CD4-positive, alpha-beta T cell treated with Interleukin-17A for 1 hour (primary cell): ENCODE data around the gene ALG10B.
"Not testable (repeated sequence)": the region's sequence is repeated elsewhere in the genome, so short reads cannot be mapped to it uniquely, and the experiment has no call there.

Experiments
- DNase-seq: peaks from one replicate; pipeline ENCODE4 v3.0.0-alpha.2; 2020

ALG10B gene

DNA sequence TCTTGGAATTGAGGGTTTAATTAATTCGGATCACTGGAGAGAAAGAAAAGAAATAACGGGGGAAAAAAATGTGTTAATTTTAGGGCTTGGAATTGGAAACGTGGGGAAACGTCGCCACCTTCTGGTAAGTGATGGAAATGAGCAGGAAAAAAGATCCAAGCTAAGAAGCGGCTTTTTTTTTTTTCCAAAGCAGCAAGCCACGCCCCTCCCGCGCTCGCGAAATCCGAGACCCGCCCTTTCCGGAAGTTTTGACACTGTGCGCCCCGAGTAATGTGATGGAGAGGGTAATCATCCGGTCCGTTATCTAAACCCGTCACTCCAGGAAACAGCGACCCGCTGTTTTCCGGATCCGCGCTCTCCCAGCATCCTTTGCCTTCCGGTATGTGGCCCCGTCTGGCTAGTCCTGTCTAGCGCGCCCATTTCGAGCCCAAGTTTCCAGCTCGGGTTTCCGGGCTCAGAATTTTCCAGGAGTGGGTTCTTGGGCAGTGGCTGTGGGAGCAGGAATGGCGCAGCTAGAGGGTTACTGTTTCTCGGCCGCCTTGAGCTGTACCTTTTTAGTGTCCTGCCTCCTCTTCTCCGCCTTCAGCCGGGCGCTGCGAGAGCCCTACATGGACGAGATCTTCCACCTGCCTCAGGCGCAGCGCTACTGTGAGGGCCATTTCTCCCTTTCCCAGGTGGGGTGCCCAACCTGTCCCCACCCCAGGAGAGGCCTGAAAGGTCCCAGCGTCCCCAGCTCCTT is at the start of gene ALG10B:
ALG10B (plus strand) TSS at position 384 of the 739 bp plus-strand sequence; CDS start at position 504, 120 bp downstream.
- DNase-seq = peak; percentile 96

- no peak for DNase-seq
These were observed 48.0 kb upstream of the ALG10B start for GRCh38 chr12:38268612-38269011.

DNA sequence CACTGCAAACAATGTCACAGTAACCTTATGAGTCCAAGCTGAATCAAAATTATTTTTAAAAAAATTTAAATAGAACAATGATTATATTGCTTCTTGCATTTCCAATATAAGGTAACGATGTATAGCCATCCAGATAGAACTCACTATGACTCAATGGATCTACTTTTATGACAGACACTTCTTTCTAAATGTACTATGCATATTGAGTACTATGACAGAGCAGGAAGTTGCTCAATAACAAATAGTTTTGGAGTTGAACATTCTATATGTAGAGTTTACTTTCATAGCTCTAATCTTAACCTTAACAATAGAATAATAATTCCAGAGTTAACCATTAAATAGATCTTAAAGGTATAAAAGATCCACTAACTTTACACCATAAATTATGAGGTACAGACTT is 46.7 kb upstream of the ALG10B start:
- DNase-seq = no peak

DNA sequence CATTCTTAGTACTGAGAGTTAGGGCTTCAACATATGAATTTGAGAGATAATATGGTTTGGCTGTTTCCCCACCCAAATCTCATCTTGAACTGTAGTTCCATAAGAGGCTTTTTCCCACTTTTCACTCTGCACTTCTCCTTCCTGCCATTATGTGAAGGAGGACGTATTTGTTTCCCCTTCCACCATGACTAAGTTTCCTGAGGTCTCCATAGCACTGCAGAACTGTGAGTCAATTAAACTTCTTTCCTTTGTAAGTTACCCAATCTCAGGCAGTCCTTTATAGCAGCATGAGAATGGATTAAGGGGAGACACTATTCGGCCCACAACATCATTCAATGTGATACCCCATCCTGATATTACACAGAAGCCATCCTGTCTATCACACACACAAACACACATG is 36.8 kb upstream of the ALG10B start:
- no peak for DNase-seq

- no peak for DNase-seq
These were observed 33.7 kb upstream of the ALG10B start for GRCh38 chr12:38282886-38283285.

DNA sequence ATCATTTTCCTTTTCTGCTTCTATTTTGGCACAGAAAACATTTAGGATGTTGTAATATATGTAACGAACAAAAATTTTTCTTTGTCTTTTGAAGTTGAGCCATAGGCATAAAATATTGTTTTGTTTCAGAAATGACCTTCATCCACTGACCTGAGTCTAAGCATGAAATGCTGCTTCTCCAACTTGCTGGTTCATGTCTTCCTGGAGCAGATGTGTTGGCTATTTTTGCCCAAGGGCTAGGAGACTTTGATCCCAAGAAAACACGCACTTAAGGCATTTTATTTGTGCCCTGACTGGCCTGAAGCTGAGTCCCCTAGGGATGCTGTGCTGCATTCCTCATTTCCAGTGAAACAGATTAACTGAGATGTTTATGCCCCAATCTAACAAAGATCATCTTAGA is 27.2 kb upstream of the ALG10B start:
- no peak for DNase-seq

DNA sequence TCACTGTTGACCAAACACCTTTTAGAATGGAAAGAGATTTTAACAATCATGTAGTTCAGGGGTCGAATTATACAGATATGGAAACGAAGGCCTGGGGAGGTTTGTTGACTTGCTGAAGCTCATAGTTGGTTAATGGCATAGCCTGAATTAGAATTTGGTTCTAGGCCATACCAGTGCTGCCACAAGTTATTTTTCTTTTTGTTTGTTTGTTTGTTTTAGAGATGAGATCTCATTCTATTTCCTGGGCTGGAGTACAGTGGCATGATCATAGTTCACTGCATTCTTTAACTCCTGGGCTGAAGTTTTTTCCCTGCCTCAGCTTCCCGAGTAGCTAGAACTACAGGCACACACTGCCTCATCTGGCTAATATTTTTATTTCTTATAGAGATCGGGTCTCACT is 25.4 kb upstream of the ALG10B start:
- DNase-seq = no peak

- DNase-seq = not testable (repeated sequence)
These were observed 13.6 kb upstream of the ALG10B start for GRCh38 chr12:38302972-38303371.

DNA sequence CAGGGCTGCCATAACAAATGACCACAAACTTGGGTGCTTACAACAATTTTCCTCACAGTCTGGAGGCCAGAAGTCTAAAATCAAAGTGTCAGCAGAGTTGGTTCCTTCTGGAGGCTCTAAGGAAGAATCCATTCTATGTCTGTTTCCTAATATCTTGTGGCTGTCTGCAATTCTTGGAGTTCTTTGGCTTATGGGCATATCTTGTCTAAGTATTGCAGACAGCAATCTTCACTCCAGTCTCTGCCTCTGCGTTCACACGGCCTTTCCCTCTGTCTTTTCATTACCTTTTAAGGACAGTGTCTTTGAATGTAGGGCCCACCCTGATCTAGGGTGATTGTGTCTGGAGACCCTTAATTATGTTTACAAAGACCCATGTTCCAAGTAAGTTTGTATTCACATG is 5.4 kb downstream of the ALG10B start:
- not testable (repeated sequence) for DNase-seq

GRCh38 chr12:38324912-38325311 is 8.3 kb downstream of the ALG10B start:
- no peak for DNase-seq

GRCh38 chr12:38327356-38327755 is 10.8 kb downstream of the ALG10B start:
- no peak for DNase-seq

DNA sequence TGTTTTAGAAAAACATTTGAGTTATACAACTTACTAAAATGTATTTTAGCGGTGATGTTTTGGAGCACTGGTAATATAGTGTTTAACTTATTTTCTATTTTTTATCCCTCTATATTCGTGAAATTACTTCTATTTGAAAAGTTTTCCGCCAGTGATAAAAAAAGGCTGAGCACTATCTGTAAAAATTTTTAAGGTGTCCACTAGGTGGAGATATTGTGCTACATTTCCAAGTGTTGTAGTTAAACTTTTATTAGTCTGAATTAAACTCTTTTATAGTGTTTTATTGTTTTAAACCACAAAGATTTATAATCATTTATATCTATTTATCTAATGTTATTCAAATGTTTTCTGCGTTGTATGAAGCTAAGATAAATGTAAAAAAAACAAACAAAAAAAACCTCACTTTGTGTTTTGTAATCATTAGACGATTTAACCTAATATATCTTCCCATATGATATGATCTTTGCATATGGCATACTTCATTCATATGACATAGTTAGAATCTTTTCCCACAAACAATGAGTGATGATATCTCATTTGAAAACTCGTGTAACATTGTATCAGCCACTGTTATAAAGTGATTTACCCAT is 11.8 kb downstream of the ALG10B start:
- peak; percentile 62 for DNase-seq

GRCh38 chr12:38330414-38330813 is 13.8 kb downstream of the ALG10B start:
- DNase-seq = not testable (repeated sequence)

DNA sequence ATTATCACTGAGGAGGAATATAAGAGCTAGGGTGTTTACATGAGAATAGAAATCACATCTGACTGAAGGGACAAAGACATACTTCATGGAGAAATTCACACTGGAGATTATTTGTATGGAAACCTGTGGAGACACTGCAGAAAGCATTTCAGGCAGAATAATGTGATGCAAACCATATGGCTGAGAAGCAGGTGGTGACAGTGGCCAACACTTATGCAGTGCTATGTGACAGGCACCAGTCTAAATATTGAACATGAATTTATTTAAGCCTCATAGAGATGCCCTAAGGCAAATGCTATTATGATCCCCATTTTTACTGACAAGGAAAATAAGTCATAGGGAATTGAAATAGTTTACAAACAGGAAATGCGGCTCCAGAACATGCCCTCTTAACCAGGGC is 16.2 kb downstream of the ALG10B start:
- DNase-seq = no peak

DNA sequence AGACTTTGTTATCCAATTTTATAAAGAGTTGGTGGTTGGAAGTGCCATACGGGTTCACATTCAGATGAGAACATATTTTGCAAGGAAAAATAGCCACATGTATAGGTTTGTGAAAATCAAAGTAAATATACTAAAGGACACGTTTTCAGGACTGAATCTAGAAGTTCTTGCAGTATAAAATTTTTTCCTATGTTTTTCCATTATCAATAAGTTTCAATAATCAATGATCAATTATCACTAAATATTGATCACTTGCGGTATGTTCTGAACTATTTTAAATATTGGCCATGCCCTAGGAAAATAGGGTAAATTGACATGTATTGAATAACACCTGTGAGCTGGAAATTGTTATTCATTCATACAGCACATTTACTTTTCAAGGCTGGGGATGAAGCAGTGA is 25.9 kb downstream of the ALG10B start:
- DNase-seq = no peak

GRCh38 chr12:38343256-38343655 is 26.7 kb downstream of the ALG10B start:
- not testable (repeated sequence) for DNase-seq

- DNase-seq = not testable (repeated sequence)
These were observed 27.3 kb downstream of the ALG10B start for GRCh38 chr12:38343916-38344315.

DNA sequence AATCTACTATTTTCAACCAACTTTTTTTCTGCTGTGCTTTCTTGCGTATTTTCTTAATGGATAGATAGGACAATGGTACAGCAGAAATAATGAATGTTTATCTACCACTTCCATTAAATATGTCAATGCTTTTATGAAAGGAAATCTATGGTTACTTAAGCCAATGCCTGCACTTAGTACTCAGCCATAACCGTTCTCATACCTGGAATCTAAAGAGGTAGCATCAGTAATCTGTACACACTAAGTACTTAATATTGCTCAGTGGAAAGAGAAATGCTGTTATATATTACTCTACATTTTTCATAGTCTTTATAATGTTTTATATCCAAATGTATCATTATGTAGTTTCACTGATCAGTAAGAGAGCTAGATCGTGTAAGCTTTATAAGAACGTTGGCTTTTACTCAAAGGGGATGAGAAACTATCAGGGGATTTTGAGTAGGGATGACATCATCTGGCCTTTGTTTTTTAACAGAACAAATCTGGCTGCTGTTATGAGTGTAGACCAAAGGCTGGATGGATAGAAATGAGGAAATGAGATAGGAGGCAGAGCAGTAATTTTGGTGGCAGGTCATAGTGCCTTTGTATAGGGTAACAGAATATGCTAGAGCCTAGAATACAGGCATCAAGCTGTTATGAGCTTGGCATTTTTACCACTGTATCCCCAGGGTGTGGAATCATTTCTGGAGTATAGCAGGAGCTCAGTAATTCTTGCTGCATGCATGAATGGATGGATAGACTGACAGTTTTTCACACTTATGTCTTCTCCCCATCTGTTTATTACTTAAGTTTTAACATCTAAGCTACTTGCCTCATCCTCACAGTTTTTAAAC is 34.0 kb downstream of the ALG10B start:
- peak; percentile 4 for DNase-seq

GRCh38 chr12:38351175-38351508 is 34.6 kb downstream of the ALG10B start:
- not testable (repeated sequence) for DNase-seq

DNA sequence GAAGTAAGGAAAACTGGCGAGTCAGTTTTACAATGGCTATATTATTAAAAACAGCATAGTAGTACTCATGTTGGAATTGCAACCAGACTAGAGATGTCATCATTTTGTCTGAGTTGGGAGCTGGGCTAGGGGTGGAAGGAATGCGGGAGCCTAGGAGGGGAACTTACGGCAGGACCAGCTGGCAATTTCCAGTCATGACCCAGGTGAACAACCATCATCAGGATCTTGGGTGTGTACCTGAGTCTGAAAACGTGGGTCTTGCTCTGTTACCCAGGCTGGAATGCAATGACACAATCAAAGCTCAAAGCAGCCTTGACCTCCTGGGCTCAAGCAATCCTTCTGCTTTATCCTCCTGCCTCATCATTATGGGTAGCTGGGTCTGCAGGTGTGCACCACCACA is 50.9 kb downstream of the ALG10B start:
- DNase-seq = no peak

- DNase-seq = no peak
These were observed 53.7 kb downstream of the ALG10B start for GRCh38 chr12:38370311-38370710.

- no peak for DNase-seq
These were observed 57.2 kb downstream of the ALG10B start for GRCh38 chr12:38373784-38374183.

DNA sequence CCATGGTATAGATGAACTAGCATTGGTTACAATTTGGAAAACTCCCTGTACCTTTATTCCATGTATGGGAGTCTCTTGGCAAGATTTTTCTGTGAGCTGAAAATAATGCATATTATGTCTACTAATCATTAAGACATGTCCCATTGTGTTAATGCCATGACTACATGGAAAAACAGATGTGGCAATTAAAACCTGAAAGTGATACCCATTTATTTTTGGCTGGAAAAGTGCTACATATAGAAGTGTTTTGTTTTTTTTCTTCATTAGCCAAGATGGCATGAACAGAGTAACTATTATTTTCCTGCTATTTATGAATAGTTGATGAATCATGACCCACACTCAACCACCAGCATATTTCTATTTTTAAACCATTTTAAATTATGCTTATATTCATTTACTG is 58.2 kb downstream of the ALG10B start:
- no peak for DNase-seq
